ENCODE measurements around the gene CDK14.

GRCh38 chr7:91064938-91065337 lies 468.8 kb downstream of the CDK14 start:
- TF ChIP-seq CTCF (IDR thresholded peaks at IDR 0.05) (no peak), POLR2A (IDR thresholded peaks at IDR 0.05) (no peak)

All from ovary (tissue), 3 donors.